Smooth muscle cell (in vitro differentiated cells): ENCODE results near the gene USH2A. TPM values are rescaled to one million over a fixed set of nuclear protein-coding genes. Genes with fewer than 3 reads are reported as not detected.

Source experiments
- DNase-seq: peaks from one replicate; lab custom pipeline; 2025; ENCODE audit not compliant: unreplicated experiment; lab: John Stamatoyannopoulos, UW
- H2AFZ ChIP-seq: fragments of 200-600 bp; sonication (generic); 2 replicates; pipeline ENCODE4 v1.6.0; 2016; ENCODE audit warnings: antibody characterized with exemption, low read depth, mild to moderate bottlenecking
- H3F3A ChIP-seq: fragments of 200-600 bp; sonication (generic); 2 replicates; pipeline ENCODE4 v1.6.0; 2017; ENCODE audit warnings: antibody characterized with exemption, low read depth
- H3K27ac ChIP-seq: fragments of 200-600 bp; sonication (generic); 2 replicates; pipeline ENCODE4 v1.5.1; 2016; ENCODE audit warnings: low read depth, mild to moderate bottlenecking
- H3K27me3 ChIP-seq: fragments of 200-600 bp; sonication (generic); 2 replicates; pipeline ENCODE4 v1.6.1; 2016; ENCODE audit warnings: low read depth, mild to moderate bottlenecking
- H3K36me3 ChIP-seq: fragments of 200-600 bp; sonication (generic); 2 replicates; pipeline ENCODE4 v1.5.1; 2016; ENCODE audit warnings: low read depth
- H3K4me1 ChIP-seq: fragments of 200-600 bp; sonication (generic); 2 replicates; pipeline ENCODE4 v1.5.1; 2016; ENCODE audit warnings: low read depth
- H3K4me2 ChIP-seq: fragments of 200-600 bp; sonication (generic); 2 replicates; pipeline ENCODE4 v1.6.0; 2016; ENCODE audit warnings: mild to moderate bottlenecking
- H3K4me3 ChIP-seq: fragments of 200-600 bp; sonication (generic); 2 replicates; pipeline ENCODE4 v1.5.1; 2016; ENCODE audit warnings: mild to moderate bottlenecking
- H3K79me2 ChIP-seq: fragments of 200-600 bp; sonication (generic); 2 replicates; pipeline ENCODE4 v1.6.0; 2016; ENCODE audit warnings: low read depth, mild to moderate bottlenecking
- H3K9ac ChIP-seq: fragments of 200-600 bp; sonication (generic); 2 replicates; pipeline ENCODE4 v1.6.0; 2016; ENCODE audit warnings: low read depth
- H3K9me3 ChIP-seq: fragments of 200-600 bp; sonication (generic); replicated peaks from 2 replicates; pipeline ENCODE4 v1.5.1; 2016; ENCODE audit warnings: low read depth
- H4K20me1 ChIP-seq: fragments of 200-600 bp; sonication (generic); 2 replicates; pipeline ENCODE4 v1.6.0; 2016; ENCODE audit warnings: low read depth
- CTCF ChIP-seq: fragments of 200-600 bp; sonication (generic); IDR thresholded peaks from 2 replicates; pipeline ENCODE4 v1.5.1; 2017; ENCODE audit warnings: borderline replicate concordance, mild to moderate bottlenecking, antibody characterized with exemption; ENCODE audit not compliant: insufficient read depth, poor library complexity, severe bottlenecking
- WGBS: methylation state at CpG from one replicate; pipeline ENCODE4 v1.1.7; 2016; ENCODE audit warnings: low lambda C conversion rate; 5-methylcytosine and 5-hydroxymethylcytosine counted together
- polyA plus RNA-seq: library from polyadenylated mRNA; unstranded; fragments of >200 nt; fragmentation: Nextera tagmentation; extraction: Ambion mirVana; gene quantifications from 2 replicates; pipeline ENCODE4 v1.2.1, GENCODE V29; 2016
- total RNA-seq: library from RNA; depleted of rRNA; stranded (reverse); fragments of >200 nt; gene quantifications from 2 replicates; pipeline ENCODE4 v1.2.3, GENCODE V29; 2014

The USH2A gene
- total and polyA plus RNA-seq, 2 experiments from 2014 or later: under 0.01 TPM; not detected in 1

- no peaks in the 10 kb centered on the region for H3K27me3 ChIP-seq
- H3K4me1 ChIP-seq: no peaks in the 10 kb centered on the region
- H3K79me2 ChIP-seq: no peaks in the 10 kb centered on the region
- H3K9ac ChIP-seq: no peak overlapping the region
- no peak overlapping the region for H3K4me2 ChIP-seq
- H3K27ac ChIP-seq: no peak overlapping the region
- H3K4me3 ChIP-seq: no peak overlapping the region
- H3K36me3 ChIP-seq: no peaks in the 10 kb centered on the region
- TF ChIP-seq CTCF: no peak
- H3F3A ChIP-seq: no peaks in the 10 kb centered on the region
- H4K20me1 ChIP-seq: no peaks in the 10 kb centered on the region
- no peak overlapping the region for H2AFZ ChIP-seq
- WGBS: 92% methylated on average over 3 of the region's 3 CpGs
- no peaks in the 10 kb centered on the region for H3K9me3 ChIP-seq
- no peak for DNase-seq
Measured at GRCh38 chr1:216086678-216087077, 336.6 kb downstream of the USH2A start.

- Histone ChIP-seq H3K9ac (no peak overlapping the region), H3K27ac (no peak overlapping the region), H4K20me1 (no peaks in the 10 kb centered on the region), H3K4me3 (no peak overlapping the region), H3K79me2 (no peaks in the 10 kb centered on the region), H3K4me2 (no peak overlapping the region), H3K36me3 (no peaks in the 10 kb centered on the region), H3K27me3 (no peaks in the 10 kb centered on the region), H3F3A (no peaks in the 10 kb centered on the region), H3K9me3 (no peaks in the 10 kb centered on the region), H3K4me1 (no peaks in the 10 kb centered on the region), H2AFZ (no peak overlapping the region)
- TF ChIP-seq CTCF: no peak
- no peak for DNase-seq
- WGBS: 87% methylated on average over 5 of the region's 5 CpGs
Measured at GRCh38 chr1:216081445-216081844, 341.8 kb downstream of the USH2A start.

- WGBS: 76% methylated on average over 2 of the region's 2 CpGs
Measured at GRCh38 chr1:216076751-216077150, 346.5 kb downstream of the USH2A start.

More at GRCh38 chr1:216076751-216077150, 346.5 kb downstream of the USH2A start:
- no peaks in the 10 kb centered on the region for H3K79me2 ChIP-seq
- DNase-seq: no peak
- H3K4me2 ChIP-seq: no peak overlapping the region
- H2AFZ ChIP-seq: no peak overlapping the region
- peaks cover 8% of the 10 kb centered on the region for H3K4me1 ChIP-seq
- H3K36me3 ChIP-seq: no peaks in the 10 kb centered on the region
- H3K9ac ChIP-seq: no peak overlapping the region
- no peak overlapping the region for H3K27ac ChIP-seq
- no peaks in the 10 kb centered on the region for H4K20me1 ChIP-seq
- no peaks in the 10 kb centered on the region for H3F3A ChIP-seq
- no peak for TF ChIP-seq CTCF
- no peaks in the 10 kb centered on the region for H3K27me3 ChIP-seq
- H3K9me3 ChIP-seq: no peaks in the 10 kb centered on the region
- H3K4me3 ChIP-seq: no peak overlapping the region
